ENCODE results near the gene FRS2. TPM values are rescaled to one million over a fixed set of nuclear protein-coding genes. Genes with fewer than 3 reads are reported as not detected.

Gene FRS2
- total and polyA plus RNA-seq, 9 of the 15 experiments (the other 6 are each of a cell fraction or from before 2014, with no cell fraction given): 1.0 to 9.1 (median 6.0) TPM

DNA sequence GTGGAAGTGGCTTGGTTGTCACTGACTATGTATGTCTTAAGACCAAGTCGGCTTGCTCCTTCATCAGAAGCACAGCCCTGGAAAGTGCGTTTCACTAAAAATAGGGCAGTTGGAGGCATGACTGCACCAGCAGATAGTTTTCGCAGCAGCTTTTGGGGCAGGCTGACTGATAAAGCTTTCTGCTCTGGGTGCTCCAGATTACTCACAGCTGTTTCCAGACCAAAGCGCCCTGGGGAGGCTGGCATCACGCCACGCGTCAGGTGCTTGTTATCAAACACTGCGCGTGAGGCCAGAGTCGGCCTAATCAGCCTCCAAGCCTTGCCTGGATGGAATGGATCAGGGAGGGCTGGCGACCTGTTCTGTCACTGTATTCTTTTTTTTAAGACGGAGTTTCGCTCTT lies 153.8 kb downstream of the FRS2 start (continued):
- TF ChIP-seq PRMT5 (CRISPR knock-in tag; IDR thresholded peaks at IDR 0.05) (no peak), PML (IDR thresholded peaks at IDR 0.05; ENCODE audit: low read length) (peak; percentile 99), CCAR2 (IDR thresholded peaks at IDR 0.05; ENCODE audit: low read depth, low read length) (no peak), ZNF316 (IDR thresholded peaks at IDR 0.05) (no peak), KDM1A (IDR thresholded peaks at IDR 0.05) (peak; percentile 98 to 99), ZNF384 (IDR thresholded peaks at IDR 0.05; ENCODE audit: low read depth, low read length) (peak; percentile 63; the same call in 1 of the 2 replicates), SP2 (IDR thresholded peaks at IDR 0.05; ENCODE audit: extremely low read depth, low read depth, low read length, poor library complexity, severe bottlenecking) (no peak), TCF7L2 (IDR thresholded peaks at IDR 0.05; ENCODE audit: low read depth, low read length) (peak; percentile 48; the same call in 1 of the 2 replicates), RBM14 (IDR thresholded peaks at IDR 0.05; ENCODE audit: borderline replicate concordance, insufficient read depth, low read depth, low read length) (no peak), TCF7 (IDR thresholded peaks at IDR 0.05; ENCODE audit: borderline replicate concordance) (peak; percentile 98), MYC (IDR thresholded peaks at IDR 0.05; ENCODE audit: low read depth, low read length) (peak; percentile 70), MYC (CRISPR knock-in tag; IDR thresholded peaks at IDR 0.05; ENCODE audit: borderline replicate concordance, low read depth) (no peak), ZNF41 (CRISPR knock-in tag; conservative IDR thresholded peaks at IDR 0.05) (0 out of 2 replicates have a peak, but pooled peaks have one; percentile 14), BMI1 (IDR thresholded peaks at IDR 0.05; ENCODE audit: low read length) (no peak), ELF4 (CRISPR knock-in tag; IDR thresholded peaks at IDR 0.05) (peak; percentile 38; the same call in 1 of the 2 replicates), SRSF3 (IDR thresholded peaks at IDR 0.05; ENCODE audit: insufficient read depth, low read length) (no peak), CREM (IDR thresholded peaks at IDR 0.05; ENCODE audit: low read depth) (peak; percentile 83), CCNT2 (IDR thresholded peaks at IDR 0.05; ENCODE audit: borderline replicate concordance, extremely low read depth, insufficient read length, low read depth, low read length) (peak; percentile 98)
- TF ChIP-seq, protein P1, sequence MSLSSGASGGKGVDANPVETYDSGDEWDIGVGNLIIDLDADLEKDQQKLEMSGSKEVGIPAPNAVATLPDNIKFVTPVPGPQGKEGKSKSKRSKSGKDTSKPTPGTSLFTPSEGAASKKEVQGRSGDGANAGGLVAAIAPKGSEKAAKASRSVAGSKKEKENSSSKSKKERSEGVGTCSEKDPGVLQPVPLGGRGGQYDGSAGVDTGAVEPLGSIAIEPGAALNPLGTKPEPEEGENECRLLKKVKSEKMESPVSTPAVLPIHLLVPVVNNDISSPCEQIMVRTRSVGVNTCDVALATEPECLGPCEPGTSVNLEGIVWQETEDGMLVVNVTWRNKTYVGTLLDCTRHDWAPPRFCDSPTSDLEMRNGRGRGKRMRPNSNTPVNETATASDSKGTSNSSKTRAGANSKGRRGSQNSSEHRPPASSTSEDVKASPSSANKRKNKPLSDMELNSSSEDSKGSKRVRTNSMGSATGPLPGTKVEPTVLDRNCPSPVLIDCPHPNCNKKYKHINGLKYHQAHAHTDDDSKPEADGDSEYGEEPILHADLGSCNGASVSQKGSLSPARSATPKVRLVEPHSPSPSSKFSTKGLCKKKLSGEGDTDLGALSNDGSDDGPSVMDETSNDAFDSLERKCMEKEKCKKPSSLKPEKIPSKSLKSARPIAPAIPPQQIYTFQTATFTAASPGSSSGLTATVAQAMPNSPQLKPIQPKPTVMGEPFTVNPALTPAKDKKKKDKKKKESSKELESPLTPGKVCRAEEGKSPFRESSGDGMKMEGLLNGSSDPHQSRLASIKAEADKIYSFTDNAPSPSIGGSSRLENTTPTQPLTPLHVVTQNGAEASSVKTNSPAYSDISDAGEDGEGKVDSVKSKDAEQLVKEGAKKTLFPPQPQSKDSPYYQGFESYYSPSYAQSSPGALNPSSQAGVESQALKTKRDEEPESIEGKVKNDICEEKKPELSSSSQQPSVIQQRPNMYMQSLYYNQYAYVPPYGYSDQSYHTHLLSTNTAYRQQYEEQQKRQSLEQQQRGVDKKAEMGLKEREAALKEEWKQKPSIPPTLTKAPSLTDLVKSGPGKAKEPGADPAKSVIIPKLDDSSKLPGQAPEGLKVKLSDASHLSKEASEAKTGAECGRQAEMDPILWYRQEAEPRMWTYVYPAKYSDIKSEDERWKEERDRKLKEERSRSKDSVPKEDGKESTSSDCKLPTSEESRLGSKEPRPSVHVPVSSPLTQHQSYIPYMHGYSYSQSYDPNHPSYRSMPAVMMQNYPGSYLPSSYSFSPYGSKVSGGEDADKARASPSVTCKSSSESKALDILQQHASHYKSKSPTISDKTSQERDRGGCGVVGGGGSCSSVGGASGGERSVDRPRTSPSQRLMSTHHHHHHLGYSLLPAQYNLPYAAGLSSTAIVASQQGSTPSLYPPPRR (CRISPR knock-in tag; IDR thresholded peaks at IDR 0.05; ENCODE audit: borderline replicate concordance): peak; percentile 94; the same call in 1 of the 2 replicates
- TF ChIP-seq, protein P2, sequence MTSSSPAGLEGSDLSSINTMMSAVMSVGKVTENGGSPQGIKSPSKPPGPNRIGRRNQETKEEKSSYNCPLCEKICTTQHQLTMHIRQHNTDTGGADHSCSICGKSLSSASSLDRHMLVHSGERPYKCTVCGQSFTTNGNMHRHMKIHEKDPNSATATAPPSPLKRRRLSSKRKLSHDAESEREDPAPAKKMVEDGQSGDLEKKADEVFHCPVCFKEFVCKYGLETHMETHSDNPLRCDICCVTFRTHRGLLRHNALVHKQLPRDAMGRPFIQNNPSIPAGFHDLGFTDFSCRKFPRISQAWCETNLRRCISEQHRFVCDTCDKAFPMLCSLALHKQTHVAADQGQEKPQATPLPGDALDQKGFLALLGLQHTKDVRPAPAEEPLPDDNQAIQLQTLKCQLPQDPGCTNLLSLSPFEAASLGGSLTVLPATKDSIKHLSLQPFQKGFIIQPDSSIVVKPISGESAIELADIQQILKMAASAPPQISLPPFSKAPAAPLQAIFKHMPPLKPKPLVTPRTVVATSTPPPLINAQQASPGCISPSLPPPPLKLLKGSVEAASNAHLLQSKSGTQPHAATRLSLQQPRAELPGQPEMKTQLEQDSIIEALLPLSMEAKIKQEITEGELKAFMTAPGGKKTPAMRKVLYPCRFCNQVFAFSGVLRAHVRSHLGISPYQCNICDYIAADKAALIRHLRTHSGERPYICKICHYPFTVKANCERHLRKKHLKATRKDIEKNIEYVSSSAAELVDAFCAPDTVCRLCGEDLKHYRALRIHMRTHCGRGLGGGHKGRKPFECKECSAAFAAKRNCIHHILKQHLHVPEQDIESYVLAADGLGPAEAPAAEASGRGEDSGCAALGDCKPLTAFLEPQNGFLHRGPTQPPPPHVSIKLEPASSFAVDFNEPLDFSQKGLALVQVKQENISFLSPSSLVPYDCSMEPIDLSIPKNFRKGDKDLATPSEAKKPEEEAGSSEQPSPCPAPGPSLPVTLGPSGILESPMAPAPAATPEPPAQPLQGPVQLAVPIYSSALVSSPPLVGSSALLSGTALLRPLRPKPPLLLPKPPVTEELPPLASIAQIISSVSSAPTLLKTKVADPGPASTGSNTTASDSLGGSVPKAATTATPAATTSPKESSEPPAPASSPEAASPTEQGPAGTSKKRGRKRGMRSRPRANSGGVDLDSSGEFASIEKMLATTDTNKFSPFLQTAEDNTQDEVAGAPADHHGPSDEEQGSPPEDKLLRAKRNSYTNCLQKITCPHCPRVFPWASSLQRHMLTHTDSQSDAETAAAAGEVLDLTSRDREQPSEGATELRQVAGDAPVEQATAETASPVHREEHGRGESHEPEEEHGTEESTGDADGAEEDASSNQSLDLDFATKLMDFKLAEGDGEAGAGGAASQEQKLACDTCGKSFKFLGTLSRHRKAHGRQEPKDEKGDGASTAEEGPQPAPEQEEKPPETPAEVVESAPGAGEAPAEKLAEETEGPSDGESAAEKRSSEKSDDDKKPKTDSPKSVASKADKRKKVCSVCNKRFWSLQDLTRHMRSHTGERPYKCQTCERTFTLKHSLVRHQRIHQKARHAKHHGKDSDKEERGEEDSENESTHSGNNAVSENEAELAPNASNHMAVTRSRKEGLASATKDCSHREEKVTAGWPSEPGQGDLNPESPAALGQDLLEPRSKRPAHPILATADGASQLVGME (CRISPR knock-in tag; IDR thresholded peaks at IDR 0.05): 0 out of 2 replicates have a peak, but pooled peaks have one; percentile 16

All from K562 (cell line).